HepG2 (cell line): ENCODE data around the gene OGFR. TPM values are rescaled to one million over a fixed set of nuclear protein-coding genes. Genes with fewer than 3 reads are reported as not detected.

Experiments used
- AGO2 ChIP-seq: fragments of 200-400 bp; formaldehyde crosslinking; optimal IDR thresholded peaks from 2 replicates; pipeline ENCODE3; 2017; ENCODE audit warnings: mild to moderate bottlenecking, low read depth, low read length, moderate library complexity
- CENPT ChIP-seq: sonication (generic); formaldehyde crosslinking; IDR thresholded peaks from 2 replicates; pipeline ENCODE4 v1.8.0; 2022; ENCODE audit warnings: low read depth, mild to moderate bottlenecking, moderate library complexity, missing genetic modification reagents
- EED ChIP-seq: sonication (generic); formaldehyde crosslinking; IDR thresholded peaks from 2 replicates; pipeline ENCODE4 v1.5.0; 2020; ENCODE audit warnings: mild to moderate bottlenecking, missing genetic modification reagents
- FOXK2 ChIP-seq: fragments of 450-650 bp; IDR thresholded peaks from 2 replicates; pipeline ENCODE4 v1.6.1; 2016
- GATAD1 ChIP-seq: IDR thresholded peaks from 2 replicates; pipeline ENCODE4 v1.6.1; 2016; ENCODE audit warnings: missing genetic modification reagents, missing compliant biosample characterization
- HDAC1 ChIP-seq: sonication (generic); formaldehyde crosslinking; IDR thresholded peaks from 2 replicates; pipeline ENCODE4 v1.5.1; 2020; ENCODE audit warnings: mild to moderate bottlenecking, missing genetic modification reagents
- IKZF4 ChIP-seq: sonication (generic); formaldehyde crosslinking; IDR thresholded peaks from 2 replicates; pipeline ENCODE4 v1.5.1; 2020; ENCODE audit warnings: borderline replicate concordance, mild to moderate bottlenecking, low read depth, missing genetic modification reagents; ENCODE audit errors: not compliant biosample characterization
- JDP2 ChIP-seq: sonication (generic); formaldehyde crosslinking; IDR thresholded peaks from 2 replicates; pipeline ENCODE4 v1.8.1; 2022; ENCODE audit warnings: missing genetic modification reagents, borderline replicate concordance
- MTF2 ChIP-seq: sonication (generic); formaldehyde crosslinking; IDR thresholded peaks from 2 replicates; pipeline ENCODE4 v1.5.0; 2020; ENCODE audit warnings: missing genetic modification reagents, borderline replicate concordance
- NR2F2 ChIP-seq: IDR thresholded peaks from 2 replicates; pipeline ENCODE4 v1.6.1; 2012; ENCODE audit warnings: low read depth, inconsistent platforms, borderline replicate concordance
- REXO4 ChIP-seq: sonication (generic); formaldehyde crosslinking; IDR thresholded peaks from 2 replicates; pipeline ENCODE4 v1.8.0; 2022; ENCODE audit warnings: missing genetic modification reagents, mild to moderate bottlenecking, borderline replicate concordance
- RXRB ChIP-seq: IDR thresholded peaks from 2 replicates; pipeline ENCODE4 v1.6.1; 2016; ENCODE audit warnings: borderline replicate concordance, missing genetic modification reagents, missing compliant biosample characterization
- SKI ChIP-seq: fragments of 450-650 bp; IDR thresholded peaks from one replicate; pipeline ENCODE4 v1.6.1; 2018; ENCODE audit warnings: mild to moderate bottlenecking; ENCODE audit not compliant: partially characterized antibody
- SRY ChIP-seq: sonication (generic); formaldehyde crosslinking; IDR thresholded peaks from 2 replicates; pipeline ENCODE4 v1.8.0; 2022; ENCODE audit warnings: mild to moderate bottlenecking, missing genetic modification reagents
- TARDBP ChIP-seq: sonication (generic); formaldehyde crosslinking; IDR thresholded peaks from 2 replicates; pipeline ENCODE4 v1.8.0; 2022; ENCODE audit warnings: mild to moderate bottlenecking, missing genetic modification reagents
- TBX2 ChIP-seq: sonication (generic); formaldehyde crosslinking; IDR thresholded peaks from 2 replicates; pipeline ENCODE4 v1.5.0; 2020; ENCODE audit warnings: missing genetic modification reagents, mild to moderate bottlenecking, borderline replicate concordance
- TP53 ChIP-seq: sonication (generic); formaldehyde crosslinking; conservative IDR thresholded peaks from 2 replicates; pipeline ENCODE4 v1.4.0; 2020; ENCODE audit warnings: missing genetic modification reagents
- TSC22D2 ChIP-seq: sonication (generic); formaldehyde crosslinking; IDR thresholded peaks from 2 replicates; pipeline ENCODE4 v1.5.1; 2020; ENCODE audit warnings: missing genetic modification reagents, mild to moderate bottlenecking, borderline replicate concordance
- ZBTB20 ChIP-seq: sonication (generic); formaldehyde crosslinking; IDR thresholded peaks from 2 replicates; pipeline ENCODE4 v1.8.1; 2023; ENCODE audit warnings: missing genetic modification reagents, low read depth, mild to moderate bottlenecking, borderline replicate concordance
- ZNF121 ChIP-seq: sonication (generic); formaldehyde crosslinking; IDR thresholded peaks from 2 replicates; pipeline ENCODE4 v1.5.0; 2020; ENCODE audit warnings: mild to moderate bottlenecking, missing genetic modification reagents
- ZNF160 ChIP-seq: sonication (generic); formaldehyde crosslinking; IDR thresholded peaks from 2 replicates; pipeline ENCODE4 v1.8.0; 2022; ENCODE audit warnings: mild to moderate bottlenecking, inconsistent platforms, missing genetic modification reagents
- ZNF235 ChIP-seq: sonication (generic); formaldehyde crosslinking; IDR thresholded peaks from 2 replicates; pipeline ENCODE4 v1.8.1; 2023; ENCODE audit warnings: mild to moderate bottlenecking, missing genetic modification reagents, borderline replicate concordance
- ZNF251 ChIP-seq: sonication (generic); formaldehyde crosslinking; IDR thresholded peaks from 2 replicates; pipeline ENCODE4 v1.9.0; 2021; ENCODE audit warnings: mild to moderate bottlenecking, missing genetic modification reagents
- ZNF282 ChIP-seq: fragments of 450-650 bp; IDR thresholded peaks from 2 replicates; pipeline ENCODE4 v1.6.1; 2018; ENCODE audit not compliant: partially characterized antibody
- ZNF343 ChIP-seq: sonication (generic); formaldehyde crosslinking; IDR thresholded peaks from 2 replicates; pipeline ENCODE4 v1.4.0; 2020; ENCODE audit warnings: mild to moderate bottlenecking, missing genetic modification reagents
- polyA plus RNA-seq, 8 experiments: library from polyadenylated mRNA; depleted of rRNA in 3 of 8; stranded (reverse) in 7 of 8; unstranded in 1 of 8; fragments of >200 nt; fragmentation: Illumina TruSeq in 4 of 8; extraction: Trizol in 4 of 8; gene quantifications; 2 replicates each; pipeline versions ENCODE4 v1.2.1 to v1.2.3, GENCODE V29; 2011 to 2016; ENCODE audit warnings: low read depth in 4 of 8, missing spikeins in 1 of 8, mixed read lengths in 1 of 8; ENCODE audit not compliant: insufficient read depth in 1 of 8
- total RNA-seq, 5 experiments: library from RNA; depleted of rRNA; stranded (reverse); fragments of >200 nt; fragmentation: Illumina TruSeq; extraction: Trizol; gene quantifications; 2 replicates each; pipeline ENCODE4 v1.2.3, GENCODE V29; 2016; ENCODE audit warnings: low read depth in 1 of 5
- TF ChIP-seq, protein P1 (sequence below): sonication (generic); formaldehyde crosslinking; IDR thresholded peaks from 2 replicates; pipeline ENCODE4 v1.4.0; 2020; ENCODE audit warnings: missing genetic modification reagents
- TF ChIP-seq, protein P2 (sequence below): sonication (generic); formaldehyde crosslinking; IDR thresholded peaks from 2 replicates; pipeline ENCODE4 v1.5.1; 2020; ENCODE audit warnings: missing genetic modification reagents, mild to moderate bottlenecking, borderline replicate concordance
- TF ChIP-seq, protein P3 (sequence below): sonication (generic); formaldehyde crosslinking; conservative IDR thresholded peaks from 2 replicates; pipeline ENCODE4 v1.4.0; 2020; ENCODE audit warnings: missing genetic modification reagents

OGFR gene
- total and polyA plus RNA-seq, 2 of the 13 experiments (the other 11 are each of a cell fraction or from before 2014, with no cell fraction given): 47.7 to 81.8 TPM

DNA sequence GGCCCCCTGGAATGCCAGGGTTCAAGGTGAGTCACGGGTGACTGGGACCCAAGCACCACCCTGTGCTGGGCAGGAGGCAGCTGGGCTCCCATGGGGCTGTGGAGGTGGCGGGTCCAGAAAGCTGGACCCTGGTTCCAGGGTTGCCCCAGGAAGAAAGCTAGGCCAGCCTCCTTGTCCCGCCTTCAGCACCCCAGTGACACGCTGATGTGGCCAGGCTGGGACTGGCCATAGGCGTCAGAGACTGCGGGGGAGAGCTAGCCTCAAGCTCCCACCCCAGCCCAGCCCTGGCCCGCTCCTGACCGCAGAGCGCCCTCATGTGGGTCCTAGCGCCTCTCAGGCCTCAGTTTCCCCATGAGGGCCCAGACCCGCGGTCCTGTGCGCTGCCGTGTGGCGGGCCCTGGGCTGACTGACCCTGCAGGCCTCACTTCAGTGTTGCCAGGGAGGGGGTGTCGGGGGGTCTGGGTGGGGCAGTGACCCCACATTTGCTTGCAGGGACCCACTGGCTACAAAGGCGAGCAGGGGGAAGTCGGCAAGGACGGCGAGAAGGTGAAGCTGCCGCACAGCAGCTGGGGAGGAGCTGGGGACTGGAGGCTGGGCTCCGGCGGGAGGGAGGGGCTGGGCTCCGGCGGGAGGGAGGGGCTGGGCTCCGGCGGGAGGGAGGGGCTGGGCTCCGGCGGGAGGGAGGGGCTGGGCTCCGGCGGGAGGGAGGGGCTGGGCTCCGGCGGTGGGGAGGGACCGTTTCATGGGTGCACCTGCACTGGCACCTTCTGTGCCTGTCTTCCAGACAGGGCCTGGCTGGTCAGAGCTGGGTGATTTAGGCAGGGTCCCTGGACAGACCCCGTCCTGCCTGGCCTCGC lies 20.1 kb downstream of the OGFR start (continued):
- TF ChIP-seq, protein P1, sequence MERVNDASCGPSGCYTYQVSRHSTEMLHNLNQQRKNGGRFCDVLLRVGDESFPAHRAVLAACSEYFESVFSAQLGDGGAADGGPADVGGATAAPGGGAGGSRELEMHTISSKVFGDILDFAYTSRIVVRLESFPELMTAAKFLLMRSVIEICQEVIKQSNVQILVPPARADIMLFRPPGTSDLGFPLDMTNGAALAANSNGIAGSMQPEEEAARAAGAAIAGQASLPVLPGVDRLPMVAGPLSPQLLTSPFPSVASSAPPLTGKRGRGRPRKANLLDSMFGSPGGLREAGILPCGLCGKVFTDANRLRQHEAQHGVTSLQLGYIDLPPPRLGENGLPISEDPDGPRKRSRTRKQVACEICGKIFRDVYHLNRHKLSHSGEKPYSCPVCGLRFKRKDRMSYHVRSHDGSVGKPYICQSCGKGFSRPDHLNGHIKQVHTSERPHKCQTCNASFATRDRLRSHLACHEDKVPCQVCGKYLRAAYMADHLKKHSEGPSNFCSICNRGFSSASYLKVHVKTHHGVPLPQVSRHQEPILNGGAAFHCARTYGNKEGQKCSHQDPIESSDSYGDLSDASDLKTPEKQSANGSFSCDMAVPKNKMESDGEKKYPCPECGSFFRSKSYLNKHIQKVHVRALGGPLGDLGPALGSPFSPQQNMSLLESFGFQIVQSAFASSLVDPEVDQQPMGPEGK: peak; percentile 78
- peak; percentile 69; the same call in 1 of the 2 replicates for TF ChIP-seq ZNF121
- TF ChIP-seq TARDBP (CRISPR knock-in tag): no peak
- no peak for TF ChIP-seq TSC22D2 (CRISPR knock-in tag)
- TF ChIP-seq ZNF251: peak; percentile 96
- TF ChIP-seq TBX2 (CRISPR knock-in tag): peak; percentile 69; the same call in 1 of the 2 replicates
- TF ChIP-seq NR2F2: no peak
- TF ChIP-seq ZBTB20 (CRISPR knock-in tag): no peak
- TF ChIP-seq JDP2 (CRISPR knock-in tag): no peak
- no peak for TF ChIP-seq ZNF235 (CRISPR knock-in tag)
- TF ChIP-seq RXRB: 0 out of 2 replicates have a peak, but pooled peaks have one; percentile 18
- no peak for TF ChIP-seq MTF2 (CRISPR knock-in tag)
- peak; percentile 46; the same call in 1 of the 2 replicates for TF ChIP-seq ZNF160 (CRISPR knock-in tag)
- TF ChIP-seq ZNF282: no peak
- no peak for TF ChIP-seq REXO4 (CRISPR knock-in tag)
- TF ChIP-seq, protein P2, sequence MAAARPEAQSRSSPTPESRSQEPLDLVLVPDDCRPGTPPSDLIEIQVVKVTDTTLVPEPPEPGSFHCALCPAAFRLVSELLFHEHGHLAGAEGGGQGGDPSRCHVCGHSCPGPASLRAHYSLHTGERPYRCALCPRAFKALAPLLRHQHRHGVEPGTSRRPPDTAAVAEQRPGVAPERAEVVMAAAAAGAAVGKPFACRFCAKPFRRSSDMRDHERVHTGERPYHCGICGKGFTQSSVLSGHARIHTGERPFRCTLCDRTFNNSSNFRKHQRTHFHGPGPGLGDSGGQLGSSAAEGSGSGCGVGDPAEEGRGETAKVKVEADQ (CRISPR knock-in tag): 0 out of 2 replicates have a peak, but pooled peaks have one; percentile 44
- no peak for TF ChIP-seq CENPT (CRISPR knock-in tag)
- TF ChIP-seq AGO2: peak; percentile 4
- TF ChIP-seq GATAD1 (CRISPR knock-in tag): no peak
- TF ChIP-seq SKI: peak; percentile 59
- TF ChIP-seq FOXK2: no peak
- TF ChIP-seq IKZF4 (CRISPR knock-in tag): peak; percentile 75
- TF ChIP-seq, protein P3, sequence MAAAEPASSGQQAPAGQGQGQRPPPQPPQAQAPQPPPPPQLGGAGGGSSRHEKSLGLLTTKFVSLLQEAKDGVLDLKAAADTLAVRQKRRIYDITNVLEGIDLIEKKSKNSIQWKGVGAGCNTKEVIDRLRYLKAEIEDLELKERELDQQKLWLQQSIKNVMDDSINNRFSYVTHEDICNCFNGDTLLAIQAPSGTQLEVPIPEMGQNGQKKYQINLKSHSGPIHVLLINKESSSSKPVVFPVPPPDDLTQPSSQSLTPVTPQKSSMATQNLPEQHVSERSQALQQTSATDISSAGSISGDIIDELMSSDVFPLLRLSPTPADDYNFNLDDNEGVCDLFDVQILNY (CRISPR knock-in tag): no peak
- peak; percentile 34; the same call in 1 of the 2 replicates for TF ChIP-seq HDAC1 (CRISPR knock-in tag)
- 0 out of 2 replicates have a peak, but pooled peaks have one; percentile 39 for TF ChIP-seq SRY (CRISPR knock-in tag)
- peak; percentile 79; the same call in 1 of the 2 replicates for TF ChIP-seq EED (CRISPR knock-in tag)
- TF ChIP-seq TP53 (CRISPR knock-in tag): no peak
- TF ChIP-seq ZNF343 (CRISPR knock-in tag): no peak
